H1 (cell line): ENCODE data around the gene CCR8. TPM values are rescaled to one million over a fixed set of nuclear protein-coding genes. Genes with fewer than 3 reads are reported as not detected.

Experiments used
- CTCF ChIA-PET: fragments of 300-600 bp; sonication (Branson Sonifier 250); formaldehyde crosslinking; loops from one replicate; lab custom pipeline; 2021; ENCODE audit not compliant: partially characterized antibody; lab: Charles Lee
- POLR2A ChIA-PET: fragments of 300-600 bp; sonication (Branson Sonifier 250); formaldehyde crosslinking; loops from one replicate; lab custom pipeline; 2021; ENCODE audit warnings: inconsistent platforms; ENCODE audit not compliant: partially characterized antibody; lab: Charles Lee
- DNase-seq, 2 experiments: peaks; one replicate each; pipeline versions ENCODE4 v3.0.0 to v3.0.0-alpha.2; 2010 to 2022; ENCODE audit warnings: low spot score in 2 of 2, low read depth in 1 of 2, mixed read lengths in 1 of 2
- FAIRE-seq: peaks from 2 replicates; lab custom pipeline; 2011; peaks lifted over from hg19 to GRCh38; lab: Jason Lieb, UNC
- H2AFZ ChIP-seq: 2 replicates; pipeline ENCODE4 v1.8.1; 2012; ENCODE audit warnings: low read length, inconsistent platforms
- H2AK5ac ChIP-seq: 2 replicates; pipeline ENCODE4 v1.6.1; 2013; ENCODE audit warnings: low read depth, low read length
- H2BK120ac ChIP-seq: replicated peaks from 2 replicates; pipeline ENCODE3; 2013; ENCODE audit warnings: low read depth, low read length, inconsistent platforms
- H2BK12ac ChIP-seq: 2 replicates; pipeline ENCODE4 v1.6.1; 2013; ENCODE audit warnings: low read depth, low read length
- H2BK15ac ChIP-seq: 2 replicates; pipeline ENCODE4 v1.6.1; 2013; ENCODE audit warnings: low read length
- H2BK20ac ChIP-seq: 2 replicates; pipeline ENCODE4 v1.6.1; 2013; ENCODE audit warnings: low read length
- H2BK5ac ChIP-seq: 2 replicates; pipeline ENCODE4 v1.6.1; 2013; ENCODE audit warnings: low read depth, low read length
- H3K14ac ChIP-seq: 2 replicates; pipeline ENCODE4 v1.6.1; 2013; ENCODE audit warnings: inconsistent platforms; ENCODE audit not compliant: insufficient read length
- H3K18ac ChIP-seq: 2 replicates; pipeline ENCODE4 v1.6.1; 2013; ENCODE audit warnings: low read length; ENCODE audit errors: extremely low read depth
- H3K23ac ChIP-seq: 2 replicates; pipeline ENCODE4 v1.6.1; 2013; ENCODE audit warnings: inconsistent platforms; ENCODE audit not compliant: insufficient read length
- H3K23me2 ChIP-seq: 2 replicates; pipeline ENCODE4 v1.6.1; 2013; ENCODE audit warnings: low read depth, low read length
- H3K27ac ChIP-seq: 2 replicates; pipeline ENCODE4 v1.6.1; 2011; ENCODE audit warnings: low read depth, low read length, inconsistent platforms
- H3K27me3 ChIP-seq, 4 experiments: replicated peaks in 1 of 4; 1 replicate in 1 of 4; 2 replicates in 3 of 4; pipeline versions ENCODE4 v1.6.1 to v1.8.1; 2011 to 2013; ENCODE audit warnings: low read length in 3 of 4, mild to moderate bottlenecking in 3 of 4, inconsistent platforms in 2 of 4, mixed read lengths in 2 of 4, moderate library complexity in 1 of 4; ENCODE audit not compliant: control insufficient read depth in 3 of 4, insufficient read depth in 3 of 4; ENCODE audit errors: extremely low read depth in 1 of 4
- H3K36me3 ChIP-seq, 4 experiments: 2 replicates each; pipeline versions ENCODE4 v1.6.1 to v1.8.1; 2011 to 2013; ENCODE audit warnings: mild to moderate bottlenecking in 4 of 4, low read length in 3 of 4, moderate library complexity in 2 of 4, control low read depth in 1 of 4, inconsistent platforms in 1 of 4; ENCODE audit not compliant: insufficient read depth in 4 of 4, control insufficient read depth in 2 of 4
- H3K4ac ChIP-seq: replicated peaks from 2 replicates; pipeline ENCODE3; 2013; ENCODE audit warnings: low read length, low read depth, mixed read lengths, inconsistent platforms; ENCODE audit not compliant: insufficient read length
- H3K4me1 ChIP-seq, 4 experiments: replicated peaks in 1 of 4; 1 replicate in 1 of 4; 2 replicates in 3 of 4; pipeline versions ENCODE4 v1.6.1 to v1.8.1; 2011 to 2013; ENCODE audit warnings: low read length in 3 of 4, inconsistent platforms in 2 of 4, mixed read lengths in 1 of 4; ENCODE audit not compliant: insufficient read depth in 4 of 4, control insufficient read depth in 3 of 4
- H3K4me2 ChIP-seq, 2 experiments: 2 replicates each; pipeline versions ENCODE4 v1.6.1 to v1.8.1; 2011 to 2013; ENCODE audit warnings: low read depth in 2 of 2, low read length in 2 of 2, control low read depth in 1 of 2, inconsistent platforms in 1 of 2, mild to moderate bottlenecking in 1 of 2; ENCODE audit not compliant: insufficient read depth in 1 of 2
- H3K4me3 ChIP-seq, 4 experiments: fragments of 200-600, 300-600 bp in 1 of 4; sonication (generic), shearing (Covaris generic), sonication (Bioruptor Twin) in 1 of 4; 2 replicates each; pipeline versions ENCODE4 v1.5.1 to v1.8.1; 2011 to 2016; ENCODE audit warnings: low read length in 4 of 4, low read depth in 3 of 4, control low read depth in 2 of 4, inconsistent platforms in 2 of 4, mild to moderate bottlenecking in 2 of 4, mixed read lengths in 1 of 4, moderate library complexity in 1 of 4; ENCODE audit not compliant: insufficient read depth in 2 of 4; ENCODE audit errors: extremely low read depth in 1 of 4
- H3K56ac ChIP-seq: replicated peaks from 2 replicates; pipeline ENCODE3; 2013; ENCODE audit warnings: low read depth, mild to moderate bottlenecking, mixed read lengths, low read length, inconsistent platforms; ENCODE audit not compliant: insufficient read length
- H3K79me1 ChIP-seq: 2 replicates; pipeline ENCODE4 v1.6.1; 2013; ENCODE audit warnings: low read depth, low read length, control low read depth
- H3K79me2 ChIP-seq, 2 experiments: 2 replicates each; pipeline versions ENCODE4 v1.6.1 to v1.8.1; 2012 to 2013; ENCODE audit warnings: low read length in 2 of 2, mild to moderate bottlenecking in 2 of 2, inconsistent platforms in 1 of 2; ENCODE audit not compliant: insufficient read depth in 2 of 2, control insufficient read depth in 1 of 2
- H3K9ac ChIP-seq, 4 experiments: replicated peaks in 1 of 4; 1 replicate in 1 of 4; 2 replicates in 3 of 4; pipeline versions ENCODE4 v1.6.1 to v1.8.1; 2011 to 2013; ENCODE audit warnings: low read depth in 3 of 4, low read length in 3 of 4, control low read depth in 2 of 4, mild to moderate bottlenecking in 2 of 4, moderate library complexity in 2 of 4, inconsistent platforms in 1 of 4; ENCODE audit errors: extremely low read depth in 1 of 4
- H3K9me3 ChIP-seq, 2 experiments: 2 replicates each; pipeline versions ENCODE4 v1.6.1 to v1.8.1; 2012 to 2013; ENCODE audit warnings: mild to moderate bottlenecking in 2 of 2, moderate library complexity in 2 of 2, control low read depth in 1 of 2, inconsistent platforms in 1 of 2, low read depth in 1 of 2, low read length in 1 of 2, mixed read lengths in 1 of 2; ENCODE audit not compliant: insufficient read depth in 2 of 2
- H4K20me1 ChIP-seq, 2 experiments: replicated peaks in 1 of 2; 2 replicates each; pipeline versions ENCODE3 to v1.8.1; 2011 to 2013; ENCODE audit warnings: inconsistent platforms in 2 of 2, low read length in 2 of 2, mild to moderate bottlenecking in 1 of 2; ENCODE audit not compliant: insufficient read depth in 2 of 2, control insufficient read depth in 1 of 2
- H4K5ac ChIP-seq: 2 replicates; pipeline ENCODE4 v1.6.1; 2013; ENCODE audit warnings: low read length, low read depth, mixed read lengths, inconsistent platforms; ENCODE audit not compliant: insufficient read length
- H4K8ac ChIP-seq: 2 replicates; pipeline ENCODE4 v1.8.0; 2013; ENCODE audit warnings: mild to moderate bottlenecking, moderate library complexity, low read length, inconsistent platforms; ENCODE audit not compliant: insufficient read depth; ENCODE audit errors: extremely low read depth
- H4K91ac ChIP-seq: replicated peaks from 2 replicates; pipeline ENCODE3; 2013; ENCODE audit warnings: low read length, mixed read lengths, inconsistent platforms; ENCODE audit not compliant: insufficient read length
- ATF2 ChIP-seq: IDR thresholded peaks from 2 replicates; pipeline ENCODE4 v1.6.1; 2012; ENCODE audit warnings: low read length, inconsistent platforms
- CBX8 ChIP-seq: fragments of 300-800, 300-1000 bp; sonication (generic); IDR thresholded peaks from 2 replicates; pipeline ENCODE4 v1.7.1; 2016; ENCODE audit warnings: low read depth, low read length, borderline replicate concordance
- HDAC2 ChIP-seq, 2 experiments: fragments of 300-600 bp in 1 of 2; sonication (generic) in 1 of 2; IDR thresholded peaks; 2 replicates each; pipeline ENCODE4 v1.6.1; 2011 to 2012; ENCODE audit warnings: low read depth in 2 of 2, low read length in 2 of 2, mild to moderate bottlenecking in 2 of 2, moderate library complexity in 2 of 2, borderline replicate concordance in 1 of 2, inconsistent platforms in 1 of 2
- NANOG ChIP-seq: IDR thresholded peaks from 2 replicates; pipeline ENCODE4 v1.6.1; 2011; ENCODE audit warnings: low read length, low read depth, mild to moderate bottlenecking, inconsistent platforms; ENCODE audit not compliant: insufficient read depth, poor library complexity, severe bottlenecking
- POU5F1 ChIP-seq: IDR thresholded peaks from 2 replicates; pipeline ENCODE4 v1.6.1; 2011; ENCODE audit warnings: low read depth, mild to moderate bottlenecking, low read length, moderate library complexity
- SP4 ChIP-seq: IDR thresholded peaks from 2 replicates; pipeline ENCODE4 v1.6.1; 2012; ENCODE audit warnings: low read length, inconsistent platforms
- WGBS, 2 experiments: shearing (Covaris generic) in 1 of 2; methylation state at CpG; one replicate each; pipeline versions ENCODE4 v1.1.6 to v1.1.7; 2013 to 2015; ENCODE audit warnings: low lambda C conversion rate in 2 of 2, mixed read lengths in 2 of 2, inconsistent platforms in 1 of 2, low coverage in 1 of 2, missing lambda C conversion rate in 1 of 2; ENCODE audit not compliant: insufficient replicate concordance in 2 of 2, insufficient coverage in 1 of 2, insufficient read length in 1 of 2; ENCODE audit errors: extremely low coverage in 1 of 2, missing lambda C conversion rate in 1 of 2; 5-methylcytosine and 5-hydroxymethylcytosine counted together
- polyA plus RNA-seq, 7 experiments: library from polyadenylated mRNA; depleted of rRNA in 3 of 7; stranded (reverse) in 5 of 7; unstranded in 2 of 7; fragments of >200 nt in 5 of 7; fragments of 200-250 nt in 2 of 7; gene quantifications; 1 replicate in 5 of 7; 2 replicates in 1 of 7; 4 replicates in 1 of 7; pipeline versions ENCODE4 v1.2.1 to v1.2.3, GENCODE V29; 2011 to 2013; ENCODE audit warnings: missing spikeins in 2 of 7, mixed read lengths in 2 of 7
- total RNA-seq: library from RNA; stranded (reverse); fragmentation: NEBNext Ultra II Directional; extraction: Animal tissue kit (Norgen Biotek cat#: 25700); gene quantifications from 2 replicates; pipeline ENCODE4 v1.2.1, GENCODE V29; 2021

Gene CCR8
- total and polyA plus RNA-seq, 2 of the 8 experiments (the other 6 are each of a cell fraction or from before 2014, with no cell fraction given): 0.35 TPM; not detected in 1

GRCh38 chr3:39376959-39377634, 47.6 kb downstream of the CCR8 start:
- TF ChIP-seq POU5F1: no peak
- TF ChIP-seq SP4: no peak
- no peak for TF ChIP-seq HDAC2 (IDR thresholded peaks at IDR 0.05; ENCODE audit: borderline replicate concordance in 1 of 2, low read depth in 2 of 2, low read length in 2 of 2)
- TF ChIP-seq NANOG: no peak
- no peak for TF ChIP-seq ATF2
- no peak for TF ChIP-seq CBX8
- TF ChIP-seq, all 59 proteins: peak for 0
- Histone ChIP-seq H3K4me1 (peaks cover 0 to 5% (median 0%) of the 10 kb centered on the region in 4 experiments; a peak in 2 of 7 replicates), H3K23ac (no peak overlapping the region), H2BK5ac (peak overlapping the region; percentile 8; the same call in 1 of the 2 replicates), H3K9me3 (peaks cover 6 to 7% of the 10 kb centered on the region in 2 experiments; a peak in 2 of 4 replicates), H4K20me1 (no peaks in the 10 kb centered on the region), H3K4me3 (no peak overlapping the region), H3K27me3 (no peaks in the 10 kb centered on the region), H2BK15ac (no peak overlapping the region), H2AFZ (peak overlapping the region; percentile 84), H3K9ac (no peak overlapping the region), H3K56ac (no peak overlapping the region), H2AK5ac (no peak overlapping the region), H3K36me3 (no peaks in the 10 kb centered on the region), H3K27ac (no peak overlapping the region), H2BK20ac (0 out of 2 replicates have a peak overlapping the region, but pooled peaks have one; percentile 41), H3K18ac (no peak overlapping the region), H3K79me2 (no peaks in the 10 kb centered on the region), H2BK120ac (peak overlapping the region; percentile 19), H3K23me2 (no peaks in the 10 kb centered on the region), H4K5ac (no peak overlapping the region), H3K79me1 (no peaks in the 10 kb centered on the region), H3K4me2 (peak overlapping the region in 1 of 2 experiments; percentile 12; a peak in 1 of 4 replicates), H3K14ac (no peak overlapping the region), H2BK12ac (no peak overlapping the region), H4K8ac (no peak overlapping the region), H4K91ac (peak overlapping the region; percentile 26), H3K4ac (no peak overlapping the region)
- CTCF ChIA-PET: interaction anchor here (0.6 to 11.5 kb wide), 20 partner anchors 9 to 355 kb away, joined by 3 to 169 read pairs (median 3); partner anchors contain the start of gene XIRP1
- DNase-seq: no peak
- POLR2A ChIA-PET: interaction anchor here (1.5 to 33.7 kb wide), 2 partner anchors 10 to 33 kb away, joined by 4 to 771 read pairs; partner anchors contain the start of gene RPSA
- FAIRE-seq: no peak
- 55% methylated on average over 5 of the region's 5 CpGs; no CpG with 5 or more reads in 1 of the 2 experiments for WGBS, 2 experiments
